Ishikawa (cell line): ENCODE measurements around the gene OR12D3.

Source experiments
- CEBPB ChIP-seq: IDR thresholded peaks from 2 replicates; pipeline ENCODE4 v1.6.1; 2012
- CREB1 ChIP-seq: IDR thresholded peaks from 2 replicates; pipeline ENCODE4 v1.6.1; 2012; ENCODE audit warnings: low read depth
- EGR1 ChIP-seq: IDR thresholded peaks from 2 replicates; pipeline ENCODE4 v1.6.1; 2012
- EP300 ChIP-seq: IDR thresholded peaks from 2 replicates; pipeline ENCODE4 v1.6.1; 2012; ENCODE audit warnings: borderline replicate concordance
- FOXM1 ChIP-seq: IDR thresholded peaks from 2 replicates; pipeline ENCODE4 v1.6.1; 2012; ENCODE audit warnings: low read depth, borderline replicate concordance
- MAX ChIP-seq: IDR thresholded peaks from 2 replicates; pipeline ENCODE4 v1.6.1; 2012
- NFIC ChIP-seq: IDR thresholded peaks from 2 replicates; pipeline ENCODE4 v1.6.1; 2012
- RAD21 ChIP-seq: IDR thresholded peaks from 2 replicates; pipeline ENCODE4 v1.6.1; 2012; ENCODE audit warnings: low read depth
- REST ChIP-seq: IDR thresholded peaks from 2 replicates; pipeline ENCODE4 v1.6.1; 2012; ENCODE audit warnings: low read depth, mild to moderate bottlenecking
- TAF1 ChIP-seq: IDR thresholded peaks from 2 replicates; pipeline ENCODE4 v1.6.1; 2012; ENCODE audit warnings: low read depth, mild to moderate bottlenecking
- TCF12 ChIP-seq: IDR thresholded peaks from 2 replicates; pipeline ENCODE4 v1.6.1; 2012; ENCODE audit warnings: low read depth
- TEAD4 ChIP-seq: IDR thresholded peaks from 2 replicates; pipeline ENCODE4 v1.6.1; 2012
- USF1 ChIP-seq: IDR thresholded peaks from 2 replicates; pipeline ENCODE4 v1.6.1; 2012
- YY1 ChIP-seq: IDR thresholded peaks from 2 replicates; pipeline ENCODE4 v1.6.1; 2012; ENCODE audit warnings: low read depth
- ZBTB7A ChIP-seq: IDR thresholded peaks from 2 replicates; pipeline ENCODE4 v1.6.1; 2012; ENCODE audit warnings: low read depth

Gene OR12D3

GRCh38 chr6:29375191-29375590, at the start of gene OR12D3:
Gene OR12D3 (minus strand): TSS chr6:29375291. CDS start chr6:29375287, 4 bp downstream.
- TF ChIP-seq NFIC (no peak), EGR1 (no peak), ZBTB7A (no peak), FOXM1 (no peak), CREB1 (no peak), USF1 (no peak), MAX (no peak), TCF12 (no peak), RAD21 (no peak), CEBPB (no peak), TEAD4 (no peak), EP300 (no peak), REST (no peak), YY1 (no peak), TAF1 (no peak)

- TF ChIP-seq MAX, result no peak
- no peak for TF ChIP-seq RAD21
- TF ChIP-seq ZBTB7A, result no peak
- no peak for TF ChIP-seq YY1
Observed at GRCh38 chr6:29424575-29424974, 49.5 kb upstream of the OR12D3 start.

GRCh38 chr6:29424168-29424567, 49.1 kb upstream of the OR12D3 start:
- TF ChIP-seq MAX (no peak), EGR1 (no peak), RAD21 (no peak), ZBTB7A (no peak), CEBPB (no peak), CREB1 (no peak), USF1 (no peak), TEAD4 (no peak), REST (no peak), YY1 (no peak), FOXM1 (no peak), EP300 (no peak), TCF12 (no peak)

- TF ChIP-seq TAF1, result no peak
- TF ChIP-seq EP300, result no peak
- TF ChIP-seq CREB1, result no peak
- TF ChIP-seq EGR1, result no peak
- TF ChIP-seq REST, result no peak
- no peak for TF ChIP-seq RAD21
- no peak for TF ChIP-seq USF1
- TF ChIP-seq MAX, result no peak
- TF ChIP-seq TCF12, result no peak
- TF ChIP-seq FOXM1, result no peak
- no peak for TF ChIP-seq ZBTB7A
- no peak for TF ChIP-seq NFIC
- TF ChIP-seq YY1, result no peak
- TF ChIP-seq CEBPB, result no peak
- TF ChIP-seq TEAD4, result no peak
Observed at GRCh38 chr6:29419516-29419915, 44.4 kb upstream of the OR12D3 start.
